Measurements from ENCODE around the gene ZNF286A.
"Not testable (repeated sequence)": the region's sequence is repeated elsewhere in the genome, so short reads cannot be mapped to it uniquely, and the experiment has no call there.

ZNF286A gene

DNA sequence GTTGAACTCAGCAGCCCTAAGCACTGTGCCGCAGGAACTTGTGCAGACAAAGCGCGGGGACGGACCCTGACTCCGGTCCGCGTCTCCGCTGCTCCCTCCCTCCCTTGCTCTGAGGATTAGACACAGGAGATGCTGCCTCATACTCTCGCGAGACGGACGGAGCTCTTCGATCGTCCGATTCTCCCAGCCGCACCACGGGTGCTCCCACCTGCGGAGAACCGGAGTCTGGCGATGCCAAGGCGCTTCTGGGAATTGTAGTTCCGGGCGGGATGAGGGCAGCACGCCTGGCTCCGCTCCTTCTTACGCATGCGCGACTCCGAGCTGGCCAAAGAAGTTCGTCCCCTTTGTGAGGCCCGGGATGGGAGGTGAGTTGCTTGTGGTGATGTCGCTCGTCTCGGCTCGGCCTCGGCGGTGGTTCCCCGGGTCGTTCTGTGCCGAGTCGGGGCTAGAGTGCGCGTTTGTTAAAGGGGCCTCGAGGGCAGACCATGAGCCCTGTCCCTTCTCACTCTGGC is at the start of gene ZNF286A:
Gene ZNF286A (plus strand): TSS at position 340 of the 512 bp plus-strand sequence. CDS start 578 bp downstream, outside the sequence.
- peak; percentile 98 for DNase-seq (ENCODE audit: low spot score)

- DNase-seq (ENCODE audit: low spot score): peak; percentile 45
These were observed 49.6 kb upstream of the ZNF286A start for GRCh38 chr17:15649861-15650421.

GRCh38 chr17:15650741-15651582 is 48.6 kb upstream of the ZNF286A start:
- no peak for DNase-seq (ENCODE audit: low spot score)

DNA sequence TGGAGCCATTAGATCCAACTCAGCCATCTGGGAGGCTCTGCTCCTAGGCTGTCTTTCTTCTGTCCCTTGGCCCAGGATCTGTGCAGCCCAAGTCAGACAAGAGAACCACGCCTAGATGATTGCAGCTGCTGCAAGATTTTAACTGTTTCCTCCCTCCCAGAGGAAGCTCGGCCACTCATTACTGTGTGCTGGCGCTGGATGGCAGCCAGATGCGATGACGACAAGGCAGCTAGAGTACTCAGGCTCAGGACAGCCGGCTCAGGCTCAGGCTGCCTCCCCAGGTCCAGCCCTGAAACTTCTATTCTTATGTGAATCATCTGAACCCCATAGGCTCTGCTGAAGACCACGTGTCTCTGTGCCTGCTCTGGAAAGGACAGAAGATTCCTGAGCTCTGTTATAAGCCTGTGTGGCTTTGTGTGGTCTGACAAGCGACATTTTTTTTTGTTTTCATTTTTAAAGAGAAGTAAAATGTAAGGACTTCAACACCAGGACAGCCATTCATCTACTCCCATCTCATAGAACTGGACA is 47.9 kb upstream of the ZNF286A start:
- peak; percentile 95 for DNase-seq (ENCODE audit: low spot score)

- DNase-seq (ENCODE audit: low spot score): no peak
These were observed 46.6 kb upstream of the ZNF286A start for GRCh38 chr17:15652960-15653359.

DNA sequence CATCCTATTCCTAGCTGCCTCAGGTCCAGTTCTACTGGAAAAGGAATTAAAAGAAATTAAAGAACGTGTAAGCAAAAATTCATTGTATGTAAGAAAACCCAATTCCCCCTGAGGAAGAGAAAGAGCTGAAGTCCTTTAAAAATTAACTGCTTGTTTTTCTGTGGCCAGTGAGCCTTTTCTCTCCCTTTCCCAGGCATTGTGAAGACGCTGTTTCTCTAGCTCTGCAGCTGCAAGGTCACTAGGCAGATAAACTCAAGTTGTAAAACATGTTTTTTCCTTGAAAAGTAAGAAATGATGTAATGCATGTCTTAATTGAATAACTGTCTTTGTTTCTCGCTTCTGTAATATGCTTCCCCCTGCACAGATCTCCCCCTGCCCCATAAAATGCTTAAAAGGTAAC is 45.2 kb upstream of the ZNF286A start:
- DNase-seq (ENCODE audit: low spot score): not testable (repeated sequence)

DNA sequence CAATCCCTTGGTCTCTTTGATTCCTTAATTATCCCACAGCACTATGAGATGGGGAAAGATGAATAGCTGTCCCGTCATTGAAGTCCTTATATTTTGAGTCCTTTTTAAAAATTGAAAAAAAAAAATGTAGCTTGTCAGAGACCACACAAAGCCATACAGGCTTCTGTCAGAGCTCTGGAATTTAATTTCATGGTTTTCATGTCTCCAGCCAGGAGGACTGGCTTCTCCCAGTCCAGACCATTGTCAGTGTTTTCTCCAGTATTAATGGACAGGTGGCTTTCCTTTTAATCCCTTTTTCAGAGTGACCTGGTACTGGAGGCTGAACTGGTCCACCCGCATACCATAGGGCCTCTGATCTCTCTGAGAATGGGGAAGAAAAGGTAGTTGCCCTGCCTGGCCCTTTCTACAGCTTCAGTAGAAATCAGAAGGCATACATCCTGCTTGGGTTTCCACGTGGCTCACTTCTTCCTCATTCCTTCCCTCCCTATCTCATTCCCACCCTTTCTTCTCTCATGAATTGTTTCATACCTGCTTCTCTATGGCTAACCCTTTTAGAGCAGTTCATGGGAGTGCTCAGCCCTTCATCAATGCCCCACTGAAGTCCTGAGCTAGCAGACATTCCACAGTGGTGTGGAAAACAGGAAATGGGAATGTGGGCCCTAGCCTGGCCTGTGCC is 44.5 kb upstream of the ZNF286A start:
- DNase-seq (ENCODE audit: low spot score): no peak

- DNase-seq (ENCODE audit: low spot score): no peak
These were observed 41.7 kb upstream of the ZNF286A start for GRCh38 chr17:15657868-15658267.

- no peak for DNase-seq (ENCODE audit: low spot score)
These were observed 41.3 kb upstream of the ZNF286A start for GRCh38 chr17:15658296-15658695.

DNA sequence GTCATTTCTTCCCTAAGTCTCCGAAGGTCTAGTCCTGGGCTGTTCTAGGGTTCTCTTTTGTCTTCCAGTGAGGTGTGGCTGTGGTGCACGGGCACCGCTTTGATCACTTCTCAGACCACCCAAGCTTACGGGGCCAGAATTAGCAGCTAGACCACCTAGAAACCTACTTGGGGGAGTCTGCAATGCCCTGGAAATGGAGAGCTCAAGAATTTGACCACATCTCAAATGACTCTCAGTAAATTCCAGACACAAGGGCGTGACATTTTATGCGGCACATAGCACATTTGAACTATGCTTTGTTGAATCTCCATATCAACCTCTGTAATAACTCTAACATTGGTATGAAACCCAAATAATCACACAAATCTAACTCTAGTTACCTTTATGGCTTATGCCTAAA is 40.3 kb upstream of the ZNF286A start:
- DNase-seq (ENCODE audit: low spot score): no peak

GRCh38 chr17:15659663-15660062 is 39.9 kb upstream of the ZNF286A start:
- no peak for DNase-seq (ENCODE audit: low spot score)

GRCh38 chr17:15660077-15660476 is 39.5 kb upstream of the ZNF286A start:
- no peak for DNase-seq (ENCODE audit: low spot score)

- DNase-seq (ENCODE audit: low spot score): no peak
These were observed 36.9 kb upstream of the ZNF286A start for GRCh38 chr17:15662681-15663080.

DNA sequence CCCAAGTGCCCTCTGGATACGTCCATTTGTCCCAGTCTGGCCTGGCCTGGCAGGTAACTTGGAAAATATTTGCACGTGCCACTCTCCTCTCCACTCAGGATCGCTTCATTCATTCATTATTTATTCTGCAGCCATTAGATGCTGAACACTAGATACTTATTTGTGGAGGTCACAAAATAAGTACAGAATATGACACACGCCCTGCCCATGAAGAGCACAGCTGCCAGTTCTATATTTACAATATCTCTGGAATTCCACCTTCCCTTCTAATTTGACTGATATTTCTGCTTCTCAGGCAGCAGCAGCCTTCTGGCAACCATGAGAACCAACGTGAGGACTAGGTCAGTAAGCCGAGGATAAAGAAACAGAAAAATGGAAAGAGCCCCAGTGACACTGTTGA is 36.4 kb upstream of the ZNF286A start:
- no peak for DNase-seq (ENCODE audit: low spot score)

- DNase-seq (ENCODE audit: low spot score): no peak
These were observed 35.9 kb upstream of the ZNF286A start for GRCh38 chr17:15663691-15664090.

- not testable (repeated sequence) for DNase-seq (ENCODE audit: low spot score)
These were observed 30.0 kb upstream of the ZNF286A start for GRCh38 chr17:15669526-15669925.

DNA sequence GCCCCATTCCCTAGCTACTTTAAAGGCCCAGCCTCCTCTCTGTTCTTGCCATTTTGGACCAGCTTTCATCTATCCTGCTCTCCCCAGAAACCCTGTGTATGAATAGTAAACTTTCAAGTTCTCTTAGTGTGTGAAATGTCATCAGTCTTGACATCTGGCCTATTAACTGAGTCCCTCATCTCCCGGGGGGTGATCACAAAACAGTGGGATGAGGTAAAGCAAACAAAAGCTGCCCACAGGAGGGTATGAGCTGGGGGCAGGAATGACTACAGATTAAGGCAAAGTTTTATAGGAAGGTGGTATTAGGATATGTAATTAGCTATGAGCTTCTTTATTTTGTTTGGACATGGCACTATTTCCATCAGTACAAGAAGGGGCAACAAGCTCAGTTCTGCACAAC is 24.9 kb upstream of the ZNF286A start:
- not testable (repeated sequence) for DNase-seq (ENCODE audit: low spot score)

GRCh38 chr17:15675991-15676390 is 23.6 kb upstream of the ZNF286A start:
- DNase-seq (ENCODE audit: low spot score): not testable (repeated sequence)

DNA sequence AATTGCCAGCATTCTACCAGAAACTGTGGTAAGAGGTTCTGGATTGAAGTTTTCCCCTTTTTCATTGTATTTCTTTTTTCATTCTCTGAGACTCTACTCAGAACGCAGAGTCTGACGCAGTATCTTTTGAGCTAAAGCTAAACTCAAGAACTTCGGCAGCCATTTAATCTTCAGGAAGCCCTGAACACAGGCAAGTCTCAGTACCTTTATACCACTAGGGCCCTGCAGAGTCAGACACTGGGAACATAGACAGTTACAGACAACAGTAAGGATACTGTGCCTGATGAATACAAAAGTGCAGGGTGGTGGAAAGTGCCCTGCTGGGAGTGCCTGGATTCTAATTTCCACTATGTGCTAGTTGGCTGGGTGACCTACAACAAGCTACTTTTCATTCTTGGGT is 16.4 kb upstream of the ZNF286A start:
- not testable (repeated sequence) for DNase-seq (ENCODE audit: low spot score)

DNA sequence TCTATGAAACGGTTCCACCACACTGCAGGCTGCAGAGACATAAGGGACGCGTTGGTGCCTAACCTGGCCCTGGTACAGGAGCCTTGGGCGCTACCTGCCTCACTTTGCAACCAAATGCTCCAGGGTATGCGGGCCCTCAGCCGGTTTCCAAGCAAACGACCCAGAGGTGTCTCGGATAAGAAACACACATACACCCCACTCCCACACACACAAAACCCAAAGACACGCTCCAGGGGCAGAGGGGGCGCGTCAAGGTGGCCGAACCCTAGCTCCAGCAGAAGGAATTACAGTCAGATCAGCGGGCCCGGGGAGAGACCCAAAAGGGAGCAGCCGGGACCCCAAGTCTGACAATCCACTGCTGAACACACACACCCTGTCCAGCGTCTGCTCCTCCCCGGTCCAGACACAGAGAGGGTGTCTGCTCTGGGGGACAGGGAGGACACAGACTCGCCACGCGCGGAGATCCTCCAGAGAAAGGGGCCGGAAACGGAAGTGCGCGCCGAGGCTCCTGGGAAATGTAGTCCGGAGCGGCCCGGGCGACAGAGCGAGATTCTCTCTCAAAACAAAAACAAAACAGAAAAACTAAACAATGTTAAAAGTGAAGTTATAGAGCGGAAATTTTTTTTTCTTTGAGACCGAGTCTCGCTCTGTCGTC is 15.6 kb upstream of the ZNF286A start, which contains the start of gene TRIM16:
Gene TRIM16 (minus strand): TSS at position 488 of the 655 bp plus-strand sequence. CDS start 32,702 bp downstream, outside the sequence.
- DNase-seq (ENCODE audit: low spot score): peak; percentile 78

GRCh38 chr17:15687494-15687893 is 12.1 kb upstream of the ZNF286A start:
- not testable (repeated sequence) for DNase-seq (ENCODE audit: low spot score)

DNA sequence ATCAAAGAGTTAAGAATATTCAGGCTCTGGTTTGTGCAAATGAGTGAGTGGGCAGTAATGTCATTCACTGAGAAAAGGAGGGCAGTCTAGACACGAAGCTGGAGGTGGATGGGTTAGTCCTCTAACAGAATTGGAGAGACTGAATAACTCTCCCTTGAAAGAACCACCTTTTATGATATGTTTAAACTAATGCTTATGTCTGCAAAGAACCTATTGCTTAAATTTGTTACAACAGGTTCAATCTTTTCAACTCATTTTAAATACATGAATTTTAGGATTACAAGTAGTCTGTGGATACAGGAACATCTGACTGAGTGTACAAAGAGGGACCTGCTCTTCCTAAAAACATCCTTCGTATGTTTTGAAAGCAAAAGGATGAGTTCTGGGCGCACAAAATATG is 585 bp upstream of the ZNF286A start:
- DNase-seq (ENCODE audit: low spot score): not testable (repeated sequence)

All from AG20443 (cell line).